IMR-90 (cell line): ENCODE results near the gene MEF2A. TPM values are rescaled to one million over a fixed set of nuclear protein-coding genes. Genes with fewer than 3 reads are reported as not detected.

Experiments used
- ATAC-seq: fragments of 200-7000 bp; cut with Tn5 transposase; 2 replicates; pipeline ENCODE4 v1.9.1; 2020; ENCODE audit warnings: low read depth, mild to moderate bottlenecking, moderate library complexity
- BruUV-seq: library from RNA; stranded (reverse); fragments of 400-500 nt; replicated peaks from 2 replicates; lab custom pipeline; 2021; lab: Mats Ljungman, UMichigan
- CTCF ChIA-PET: fragments of 300-600 bp; formaldehyde crosslinking; extraction: SDS; loops from one replicate; lab custom pipeline; 2021; ENCODE audit warnings: antibody characterized with exemption; lab: Yijun Ruan, JAX
- POLR2A ChIA-PET: fragments of 300-600 bp; sonication (Branson Sonifier 250); formaldehyde crosslinking; loops from one replicate; lab custom pipeline; 2022; ENCODE audit warnings: antibody characterized with exemption; ENCODE audit not compliant: unreplicated experiment; lab: Charles Lee
- DNase-seq: peaks from one replicate; pipeline ENCODE4 v3.0.0; 2013
- H2AFZ ChIP-seq: replicated peaks from 2 replicates; pipeline ENCODE3; 2013; ENCODE audit warnings: low read length, mild to moderate bottlenecking; ENCODE audit not compliant: poor library complexity
- H2AK5ac ChIP-seq: 2 replicates; pipeline ENCODE4 v1.6.1; 2013; ENCODE audit warnings: low read depth, low read length, inconsistent platforms
- H2AK9ac ChIP-seq: replicated peaks from 2 replicates; pipeline ENCODE3; 2013; ENCODE audit warnings: mild to moderate bottlenecking, low read depth, low read length, moderate library complexity; ENCODE audit not compliant: poor library complexity
- H2BK120ac ChIP-seq: 2 replicates; pipeline ENCODE4 v1.6.1; 2013; ENCODE audit warnings: low read depth, low read length, inconsistent platforms
- H2BK15ac ChIP-seq: 3 replicates; pipeline ENCODE4 v1.6.1; 2013; ENCODE audit warnings: low read depth, low read length, inconsistent platforms
- H2BK20ac ChIP-seq: 2 replicates; pipeline ENCODE4 v1.6.1; 2013; ENCODE audit warnings: low read depth, mild to moderate bottlenecking, inconsistent platforms, low read length, moderate library complexity
- H2BK5ac ChIP-seq: 2 replicates; pipeline ENCODE4 v1.6.1; 2013; ENCODE audit warnings: mild to moderate bottlenecking, low read depth, low read length, inconsistent platforms; ENCODE audit not compliant: poor library complexity, severe bottlenecking
- H3K14ac ChIP-seq: replicated peaks from 2 replicates; pipeline ENCODE4 v1.6.1; 2013; ENCODE audit warnings: low read depth, low read length, inconsistent platforms
- H3K18ac ChIP-seq: 2 replicates; pipeline ENCODE4 v1.6.1; 2013; ENCODE audit warnings: low read depth, low read length, control low read depth
- H3K23ac ChIP-seq: 2 replicates; pipeline ENCODE4 v1.6.1; 2013; ENCODE audit warnings: low read depth, low read length, inconsistent platforms
- H3K27ac ChIP-seq: 2 replicates; pipeline ENCODE4 v1.5.1; 2013; ENCODE audit warnings: mild to moderate bottlenecking, control low read depth, low read length; ENCODE audit not compliant: insufficient read depth
- H3K27me3 ChIP-seq: 2 replicates; pipeline ENCODE4 v1.6.1; 2013; ENCODE audit warnings: low read length; ENCODE audit not compliant: control insufficient read depth, insufficient read depth
- H3K36me3 ChIP-seq: 2 replicates; pipeline ENCODE4 v1.6.1; 2013; ENCODE audit warnings: low read length, mixed read lengths; ENCODE audit not compliant: control insufficient read depth, insufficient read depth
- H3K4ac ChIP-seq: 2 replicates; pipeline ENCODE4 v1.6.1; 2013; ENCODE audit warnings: low read depth, low read length, inconsistent platforms
- H3K4me1 ChIP-seq: 2 replicates; pipeline ENCODE4 v1.6.1; 2013; ENCODE audit warnings: low read length, mixed read lengths; ENCODE audit not compliant: control insufficient read depth, insufficient read depth
- H3K4me2 ChIP-seq: 2 replicates; pipeline ENCODE4 v1.6.1; 2013; ENCODE audit warnings: low read depth, mild to moderate bottlenecking, control low read depth, low read length, moderate library complexity
- H3K4me3 ChIP-seq: 2 replicates; pipeline ENCODE4 v1.5.1; 2013; ENCODE audit warnings: low read depth, mild to moderate bottlenecking, control low read depth, low read length, moderate library complexity; ENCODE audit not compliant: insufficient read depth
- H3K56ac ChIP-seq: 2 replicates; pipeline ENCODE4 v1.6.1; 2013; ENCODE audit warnings: low read length, inconsistent platforms; ENCODE audit not compliant: insufficient read depth; ENCODE audit errors: extremely low read depth
- H3K79me1 ChIP-seq, 2 experiments: 2 replicates each; pipeline ENCODE4 v1.6.1; 2013; ENCODE audit warnings: low read length in 2 of 2, inconsistent platforms in 1 of 2, low read depth in 1 of 2
- H3K9ac ChIP-seq: 2 replicates; pipeline ENCODE4 v1.6.1; 2013; ENCODE audit warnings: low read depth, low read length, control low read depth
- H3K9me1 ChIP-seq: 2 replicates; pipeline ENCODE4 v1.6.1; 2013; ENCODE audit warnings: low read length, inconsistent platforms; ENCODE audit not compliant: insufficient read depth
- H3K9me3 ChIP-seq: 2 replicates; pipeline ENCODE4 v1.6.1; 2013; ENCODE audit warnings: low read length; ENCODE audit not compliant: control insufficient read depth, insufficient read depth
- H4K20me1 ChIP-seq: 2 replicates; pipeline ENCODE4 v1.6.1; 2013; ENCODE audit warnings: low read length, inconsistent platforms; ENCODE audit not compliant: insufficient read depth
- H4K5ac ChIP-seq: 2 replicates; pipeline ENCODE4 v1.6.1; 2013; ENCODE audit warnings: mild to moderate bottlenecking, low read depth, low read length, control low read depth
- H4K8ac ChIP-seq, 2 experiments: 2 replicates each; pipeline ENCODE4 v1.6.1; 2013; ENCODE audit warnings: low read depth in 2 of 2, low read length in 2 of 2, control low read depth in 1 of 2, inconsistent platforms in 1 of 2
- H4K91ac ChIP-seq: 2 replicates; pipeline ENCODE4 v1.6.1; 2013; ENCODE audit warnings: low read depth, low read length, inconsistent platforms; ENCODE audit not compliant: insufficient read depth
- BHLHE40 ChIP-seq: fragments of 150-350 bp; IDR thresholded peaks from 2 replicates; pipeline ENCODE4 v1.6.1; 2016; ENCODE audit warnings: mild to moderate bottlenecking, low read depth, low read length
- CEBPB ChIP-seq: IDR thresholded peaks from 2 replicates; pipeline ENCODE4 v1.6.1; 2012; ENCODE audit warnings: low read depth, low read length, improper control_type of control experiment
- CHD1 ChIP-seq: IDR thresholded peaks from 2 replicates; pipeline ENCODE4 v1.6.1; 2012; ENCODE audit warnings: low read depth, low read length, improper control_type of control experiment
- CTCF ChIP-seq: conservative IDR thresholded peaks from 2 replicates; pipeline ENCODE4 v1.5.1; 2012; ENCODE audit warnings: mild to moderate bottlenecking, low read depth, low read length, improper control_type of control experiment
- ELK1 ChIP-seq: fragments of 150-350 bp; IDR thresholded peaks from 2 replicates; pipeline ENCODE4 v1.6.1; 2016; ENCODE audit warnings: low read depth, mild to moderate bottlenecking, low read length, moderate library complexity, borderline replicate concordance
- FOS ChIP-seq: fragments of 150-350 bp; IDR thresholded peaks from 2 replicates; pipeline ENCODE4 v1.6.1; 2016; ENCODE audit warnings: low read depth, low read length
- MAFK ChIP-seq: IDR thresholded peaks from 2 replicates; pipeline ENCODE4 v1.6.1; 2012; ENCODE audit warnings: low read depth, low read length, improper control_type of control experiment
- POLR2A ChIP-seq: IDR thresholded peaks from 2 replicates; pipeline ENCODE4 v1.6.1; 2012; ENCODE audit warnings: mild to moderate bottlenecking, low read depth, low read length
- RAD21 ChIP-seq: IDR thresholded peaks from 2 replicates; pipeline ENCODE4 v1.6.1; 2012; ENCODE audit warnings: low read length, improper control_type of control experiment
- RCOR1 ChIP-seq: IDR thresholded peaks from 2 replicates; pipeline ENCODE4 v1.6.1; 2012; ENCODE audit warnings: mild to moderate bottlenecking, low read length, improper control_type of control experiment; ENCODE audit not compliant: insufficient replicate concordance
- RFX5 ChIP-seq: IDR thresholded peaks from 2 replicates; pipeline ENCODE4 v1.8.0; 2012; ENCODE audit warnings: low read depth, mild to moderate bottlenecking, low read length, moderate library complexity
- SMC3 ChIP-seq: fragments of 150-350 bp; IDR thresholded peaks from 2 replicates; pipeline ENCODE4 v1.6.1; 2016; ENCODE audit warnings: low read depth, mild to moderate bottlenecking, antibody characterized with exemption, low read length, moderate library complexity
- USF2 ChIP-seq: fragments of 150-350 bp; IDR thresholded peaks from 2 replicates; pipeline ENCODE4 v1.6.1; 2017; ENCODE audit warnings: mild to moderate bottlenecking, antibody characterized with exemption, low read length, low read depth
- WGBS, 2 experiments: methylation state at CpG; one replicate each; pipeline versions ENCODE4 v1.1.5 to v1.1.7; 2013; ENCODE audit warnings: missing lambda C conversion rate in 2 of 2; ENCODE audit not compliant: insufficient read length in 1 of 2; ENCODE audit errors: extremely low coverage in 2 of 2; 5-methylcytosine and 5-hydroxymethylcytosine counted together
- dilution Hi-C: fragments of 300-500 bp; cut with HindIII; formaldehyde crosslinking; loops from one replicate; pipeline ENCODE4 v1.14.3; 2018; ENCODE audit warnings: low sequenced_read_pairs; ENCODE audit not compliant: unreplicated experiment
- in situ Hi-C: fragments of 300-500 bp; cut with MboI; formaldehyde crosslinking; loops from 3 replicates; pipeline ENCODE4 v1.14.3; 2019; ENCODE audit warnings: low sequenced_read_pairs, inconsistent platforms, mixed read lengths
- intact Hi-C: fragments of 100-400 bp; cut with micrococcal nuclease; formaldehyde crosslinking; loops from 2 replicates; pipeline ENCODE4 v1.10.0; 2022
- polyA plus RNA-seq, 3 experiments: library from polyadenylated mRNA; depleted of rRNA; stranded (reverse); fragments of >200 nt; gene quantifications; 2 replicates each; pipeline ENCODE4 v1.2.3, GENCODE V29; 2012; ENCODE audit warnings: low replicate concordance in 1 of 3
- total RNA-seq: library from RNA; depleted of rRNA; stranded (reverse); fragments of >200 nt; gene quantifications from 2 replicates; pipeline ENCODE4 v1.2.3, GENCODE V29; 2012

The MEF2A gene
- total and polyA plus RNA-seq, 2 of the 4 experiments (the other 2 are of a cell fraction), result 16.1 to 16.7 TPM

GRCh38 chr15:99565299-99566156 is at the start of gene MEF2A (continued):
- TF ChIP-seq FOS (no peak), SMC3 (peak; percentile 18)

GRCh38 chr15:99518191-99518590 is 47.6 kb upstream of the MEF2A start:
- no peak overlapping the region for H4K5ac ChIP-seq
- H3K9me3 ChIP-seq, result peaks cover 2% of the 10 kb centered on the region
- H2BK20ac ChIP-seq, result no peak overlapping the region
- intact Hi-C loops (no loop called here), dilution Hi-C loops (no loop called here), in situ Hi-C loops (no loop called here)
- no peak overlapping the region for H3K14ac ChIP-seq
- no peak overlapping the region for H2AFZ ChIP-seq
- H3K9me1 ChIP-seq, result no peaks in the 10 kb centered on the region
- no TSS peak for BruUV-seq
- no peak overlapping the region for H4K91ac ChIP-seq
- H3K27ac ChIP-seq, result no peak overlapping the region
- H2BK5ac ChIP-seq, result no peak overlapping the region
- H4K20me1 ChIP-seq, result no peaks in the 10 kb centered on the region
- no CpG with 5 or more reads among the region's 4 CpGs for WGBS, 2 experiments
- no peak overlapping the region for H2AK9ac ChIP-seq
- ChIA-PET CTCF (interaction anchor here (0.6 kb wide), 1 partner anchor 35 kb away, joined by 9 read pairs; no protein-coding TSS in a partner anchor), POLR2A (no interaction called here)
- no peak overlapping the region for H3K4ac ChIP-seq
- no peaks in the 10 kb centered on the region; the same call in 1 of the 2 replicates for H3K27me3 ChIP-seq
- H2AK5ac ChIP-seq, result no peak overlapping the region
- no peak overlapping the region for H3K56ac ChIP-seq
- no peak overlapping the region for H3K9ac ChIP-seq
- H3K79me1 ChIP-seq, result no peaks in the 10 kb centered on the region
- H3K4me3 ChIP-seq, result no peak overlapping the region
- no peak for ATAC-seq
- H2BK15ac ChIP-seq, result no peak overlapping the region
- H3K18ac ChIP-seq, result no peak overlapping the region
- H3K36me3 ChIP-seq, result no peaks in the 10 kb centered on the region
- H3K4me1 ChIP-seq, result no peaks in the 10 kb centered on the region
- no peak overlapping the region for H2BK120ac ChIP-seq
- no peak overlapping the region for H4K8ac ChIP-seq
- no peak for DNase-seq
- H3K23ac ChIP-seq, result no peak overlapping the region
- H3K4me2 ChIP-seq, result no peak overlapping the region
- TF ChIP-seq SMC3, result no peak
- no peak for TF ChIP-seq POLR2A
- no peak for TF ChIP-seq ELK1
- TF ChIP-seq MAFK, result no peak
- no peak for TF ChIP-seq RFX5
- TF ChIP-seq FOS, result no peak
- TF ChIP-seq RCOR1, result no peak
- no peak for TF ChIP-seq BHLHE40
- no peak for TF ChIP-seq CEBPB
- no peak for TF ChIP-seq CTCF
- no peak for TF ChIP-seq USF2
- TF ChIP-seq RAD21, result no peak
- no peak for TF ChIP-seq CHD1
